Measurements from ENCODE around the gene PLPPR4. TPM values are rescaled to one million over a fixed set of nuclear protein-coding genes. Genes with fewer than 3 reads are reported as not detected.

The PLPPR4 gene
- total RNA-seq, 2 donors from 2014 or later, result 0.37 to 0.51 TPM

DNA sequence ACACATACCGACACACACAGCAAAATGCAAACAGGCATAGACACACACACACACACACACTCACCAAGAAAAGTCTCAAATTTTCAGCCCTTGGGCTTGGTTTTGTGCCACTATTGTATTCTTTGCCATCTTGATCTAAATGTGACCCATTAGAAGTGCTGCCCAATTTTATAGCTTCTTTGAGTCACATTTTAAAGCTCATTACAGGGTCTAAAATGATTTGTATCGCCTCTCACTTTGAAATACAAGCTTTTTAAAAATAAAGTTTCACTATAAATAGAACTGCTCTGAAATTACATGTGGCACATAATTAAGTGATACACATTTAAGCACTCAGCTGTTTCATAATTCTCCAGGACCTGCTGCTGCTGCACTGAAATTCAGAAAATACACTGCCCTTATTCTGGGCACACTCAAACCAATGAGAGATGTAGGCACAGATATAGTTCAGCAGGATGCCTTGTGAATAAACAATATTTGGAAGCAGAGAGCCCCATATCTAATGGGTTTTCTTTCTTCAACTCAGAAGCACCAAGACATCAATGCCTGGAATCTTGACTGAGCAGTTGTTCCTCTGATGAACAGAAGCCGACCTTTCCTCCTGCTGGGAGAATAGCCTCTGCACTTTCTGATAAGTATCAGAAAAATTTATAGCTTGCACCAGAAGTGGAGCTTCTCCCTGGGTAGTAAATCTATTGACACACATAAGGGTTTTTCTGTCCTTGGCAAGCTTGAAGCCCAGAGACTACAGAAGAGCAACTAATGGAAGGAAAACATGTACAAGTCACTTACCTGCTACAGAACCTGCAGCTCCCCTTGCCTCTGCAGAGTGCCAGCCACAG lies 37.0 kb upstream of the PLPPR4 start:
- H3K4me3 ChIP-seq, result no peak overlapping the region

DNA sequence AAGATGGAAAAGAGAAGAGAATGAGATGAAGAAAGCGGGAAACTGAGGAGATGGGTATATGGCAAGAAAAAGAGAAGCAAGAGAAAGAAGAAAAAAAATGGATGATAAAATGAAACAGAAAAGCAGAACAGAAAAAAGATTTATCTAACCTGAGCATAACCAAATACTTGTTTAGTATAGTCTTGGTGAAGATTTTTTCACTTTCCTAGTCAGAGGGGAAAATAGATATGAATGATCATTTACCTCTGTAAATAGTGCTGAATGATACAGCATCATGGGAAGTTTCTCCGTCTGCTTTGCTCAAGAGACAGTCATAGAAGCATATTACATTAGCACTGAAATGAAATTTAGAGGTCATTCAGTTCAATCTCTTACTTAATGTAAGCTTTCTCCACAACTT lies 36.1 kb upstream of the PLPPR4 start:
- TF ChIP-seq, protein P1, sequence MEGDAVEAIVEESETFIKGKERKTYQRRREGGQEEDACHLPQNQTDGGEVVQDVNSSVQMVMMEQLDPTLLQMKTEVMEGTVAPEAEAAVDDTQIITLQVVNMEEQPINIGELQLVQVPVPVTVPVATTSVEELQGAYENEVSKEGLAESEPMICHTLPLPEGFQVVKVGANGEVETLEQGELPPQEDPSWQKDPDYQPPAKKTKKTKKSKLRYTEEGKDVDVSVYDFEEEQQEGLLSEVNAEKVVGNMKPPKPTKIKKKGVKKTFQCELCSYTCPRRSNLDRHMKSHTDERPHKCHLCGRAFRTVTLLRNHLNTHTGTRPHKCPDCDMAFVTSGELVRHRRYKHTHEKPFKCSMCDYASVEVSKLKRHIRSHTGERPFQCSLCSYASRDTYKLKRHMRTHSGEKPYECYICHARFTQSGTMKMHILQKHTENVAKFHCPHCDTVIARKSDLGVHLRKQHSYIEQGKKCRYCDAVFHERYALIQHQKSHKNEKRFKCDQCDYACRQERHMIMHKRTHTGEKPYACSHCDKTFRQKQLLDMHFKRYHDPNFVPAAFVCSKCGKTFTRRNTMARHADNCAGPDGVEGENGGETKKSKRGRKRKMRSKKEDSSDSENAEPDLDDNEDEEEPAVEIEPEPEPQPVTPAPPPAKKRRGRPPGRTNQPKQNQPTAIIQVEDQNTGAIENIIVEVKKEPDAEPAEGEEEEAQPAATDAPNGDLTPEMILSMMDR (IDR thresholded peaks at IDR 0.05), result no peak
- Histone ChIP-seq H3K36me3 (no peaks in the 10 kb centered on the region), H3K4me1 (no peaks in the 10 kb centered on the region), H3K4me3 (no peak overlapping the region), H3K9me3 (no peaks in the 10 kb centered on the region), H3K27me3 (no peaks in the 10 kb centered on the region), H3K27ac (no peak overlapping the region)
- no peak for DNase-seq (ENCODE audit: low spot score)

More for the DNA sequence above, 37.0 kb upstream of the PLPPR4 start:
- Histone ChIP-seq H3K9me3 (no peaks in the 10 kb centered on the region), H3K36me3 (no peaks in the 10 kb centered on the region), H3K4me1 (no peaks in the 10 kb centered on the region), H3K27ac (no peak overlapping the region), H3K27me3 (no peaks in the 10 kb centered on the region)
- TF ChIP-seq, protein P1 (IDR thresholded peaks at IDR 0.05), result no peak
- DNase-seq (ENCODE audit: low spot score), result no peak

DNA sequence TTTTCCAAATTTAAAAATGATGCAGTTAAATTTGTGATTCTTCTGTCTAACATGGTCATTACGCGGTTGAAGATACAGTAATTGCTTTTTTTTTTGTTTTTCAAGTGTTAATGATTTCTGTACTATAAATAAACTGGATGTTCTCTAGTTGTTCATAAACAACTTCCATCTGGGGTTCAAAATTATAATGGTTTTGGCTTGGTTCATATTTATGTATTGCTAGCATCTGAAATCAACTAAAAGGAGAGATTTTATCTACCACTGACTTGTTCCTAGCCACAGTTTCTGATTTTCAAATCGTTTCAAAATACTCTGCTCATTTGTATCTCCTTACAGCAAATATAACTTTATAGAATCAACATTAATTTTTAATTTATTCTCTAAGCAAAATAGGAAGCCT lies 35.2 kb upstream of the PLPPR4 start:
- no peaks in the 10 kb centered on the region for H3K36me3 ChIP-seq

DNA sequence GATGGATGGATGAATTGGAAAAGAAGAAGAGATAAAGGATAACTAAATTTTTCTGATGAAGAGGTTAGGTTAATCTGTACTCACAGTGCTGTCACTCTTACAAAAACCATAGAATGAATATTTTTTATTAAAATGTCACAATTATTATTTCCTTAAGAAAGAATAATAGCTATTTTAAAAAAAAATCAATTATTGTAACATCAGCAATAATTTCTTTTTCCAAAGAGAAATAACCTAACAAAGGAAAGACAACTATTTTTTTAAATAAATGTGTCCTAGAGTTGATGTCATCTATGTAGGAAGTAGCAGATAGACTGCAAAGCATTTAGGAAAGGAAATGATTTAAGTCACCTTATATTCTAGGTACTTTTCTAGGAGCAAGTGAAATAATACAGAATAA lies 33.6 kb upstream of the PLPPR4 start:
- Histone ChIP-seq H3K4me1 (no peaks in the 10 kb centered on the region), H3K9me3 (no peaks in the 10 kb centered on the region), H3K36me3 (no peaks in the 10 kb centered on the region), H3K27me3 (no peaks in the 10 kb centered on the region), H3K27ac (no peak overlapping the region), H3K4me3 (no peak overlapping the region)
- DNase-seq (ENCODE audit: low spot score), result no peak
- TF ChIP-seq, protein P1 (IDR thresholded peaks at IDR 0.05), result no peak

More for the DNA sequence above, 35.2 kb upstream of the PLPPR4 start:
- Histone ChIP-seq H3K4me3 (no peak overlapping the region), H3K27ac (no peak overlapping the region), H3K4me1 (no peaks in the 10 kb centered on the region), H3K9me3 (no peaks in the 10 kb centered on the region), H3K27me3 (no peaks in the 10 kb centered on the region)
- no peak for DNase-seq (ENCODE audit: low spot score)
- TF ChIP-seq, protein P1 (IDR thresholded peaks at IDR 0.05), result no peak

DNA sequence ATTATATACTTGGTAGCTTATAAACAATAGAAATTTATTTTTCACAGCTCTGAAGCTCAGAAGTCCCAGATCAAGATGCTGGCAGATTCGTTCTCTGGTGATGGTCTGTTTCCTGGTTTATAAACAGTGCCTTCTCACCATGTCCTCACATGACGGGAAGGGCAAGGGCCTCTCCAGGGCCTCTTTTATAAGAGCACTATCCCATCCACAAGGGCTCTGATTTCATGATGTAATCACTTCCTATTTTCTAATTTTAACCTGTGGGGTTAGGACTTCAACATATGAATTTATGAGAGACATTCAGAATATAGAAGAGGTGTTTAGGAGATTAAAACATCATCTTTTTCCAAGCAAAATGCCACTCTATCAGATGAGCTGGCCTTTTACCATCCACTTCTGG lies 32.1 kb upstream of the PLPPR4 start:
- no peak overlapping the region for H3K4me3 ChIP-seq
- TF ChIP-seq, protein P1 (IDR thresholded peaks at IDR 0.05), result no peak
- no peaks in the 10 kb centered on the region for H3K36me3 ChIP-seq
- H3K9me3 ChIP-seq, result no peaks in the 10 kb centered on the region
- no peaks in the 10 kb centered on the region for H3K4me1 ChIP-seq
- H3K27me3 ChIP-seq, result no peaks in the 10 kb centered on the region
- no peak overlapping the region for H3K27ac ChIP-seq
- no peak for DNase-seq (ENCODE audit: low spot score)

Measured in right atrium auricular region (tissue), 2 donors.